HG02642 (cell line): ENCODE measurements around the gene AP1S2.
"Not testable (repeated sequence)": the region's sequence is repeated elsewhere in the genome, so short reads cannot be mapped to it uniquely, and the experiment has no call there.

ENCODE experiments used
- ATAC-seq: cut with Tn5 transposase; IDR thresholded peaks from one replicate; pipeline ENCODE4 v1.9.1; 2021; ENCODE audit warnings: mild to moderate bottlenecking; ENCODE audit not compliant: unreplicated experiment, poor library complexity

The AP1S2 gene

GRCh38 chrX:15856222-15856587, 1.6 kb upstream of the AP1S2 start:
- ATAC-seq: no peak

GRCh38 chrX:15855568-15856221, 1.1 kb upstream of the AP1S2 start:
- no peak for ATAC-seq

GRCh38 chrX:15854080-15854655, 445 bp downstream of the AP1S2 start:
- ATAC-seq: peak; percentile 46

GRCh38 chrX:15853586-15854079, 980 bp downstream of the AP1S2 start:
- ATAC-seq: no peak

GRCh38 chrX:15849555-15849954, 5.1 kb downstream of the AP1S2 start:
- ATAC-seq: no peak

- no peak for ATAC-seq
These were observed 6.0 kb downstream of the AP1S2 start for GRCh38 chrX:15848576-15848975.

GRCh38 chrX:15843960-15844359, 10.7 kb downstream of the AP1S2 start:
- ATAC-seq: no peak

GRCh38 chrX:15841853-15842516, 12.6 kb downstream of the AP1S2 start:
- no peak for ATAC-seq

- no peak for ATAC-seq
These were observed 16.6 kb downstream of the AP1S2 start for GRCh38 chrX:15838017-15838416.

- ATAC-seq: no peak
These were observed 19.6 kb downstream of the AP1S2 start for GRCh38 chrX:15834827-15835595.

- no peak for ATAC-seq
These were observed 20.6 kb downstream of the AP1S2 start for GRCh38 chrX:15834053-15834452.

- not testable (repeated sequence) for ATAC-seq
These were observed 23.3 kb downstream of the AP1S2 start for GRCh38 chrX:15831347-15831746.

GRCh38 chrX:15829217-15829616, 25.4 kb downstream of the AP1S2 start:
- no peak for ATAC-seq

GRCh38 chrX:15825936-15826335, 28.7 kb downstream of the AP1S2 start:
- ATAC-seq: no peak

GRCh38 chrX:15822922-15823321, 31.7 kb downstream of the AP1S2 start:
- ATAC-seq: no peak

GRCh38 chrX:15820106-15821073, 34.2 kb downstream of the AP1S2 start:
- no peak for ATAC-seq

GRCh38 chrX:15816886-15817285, 37.7 kb downstream of the AP1S2 start:
- ATAC-seq: no peak

- no peak for ATAC-seq
These were observed 38.2 kb downstream of the AP1S2 start for GRCh38 chrX:15816438-15816809.

- ATAC-seq: peak; percentile 74
These were observed 38.7 kb downstream of the AP1S2 start for GRCh38 chrX:15815779-15816437.
